Measurements from ENCODE around the gene RPN1.
"Not testable (repeated sequence)": the region's sequence is repeated elsewhere in the genome, so short reads cannot be mapped to it uniquely, and the experiment has no call there.

RPN1 gene

DNA sequence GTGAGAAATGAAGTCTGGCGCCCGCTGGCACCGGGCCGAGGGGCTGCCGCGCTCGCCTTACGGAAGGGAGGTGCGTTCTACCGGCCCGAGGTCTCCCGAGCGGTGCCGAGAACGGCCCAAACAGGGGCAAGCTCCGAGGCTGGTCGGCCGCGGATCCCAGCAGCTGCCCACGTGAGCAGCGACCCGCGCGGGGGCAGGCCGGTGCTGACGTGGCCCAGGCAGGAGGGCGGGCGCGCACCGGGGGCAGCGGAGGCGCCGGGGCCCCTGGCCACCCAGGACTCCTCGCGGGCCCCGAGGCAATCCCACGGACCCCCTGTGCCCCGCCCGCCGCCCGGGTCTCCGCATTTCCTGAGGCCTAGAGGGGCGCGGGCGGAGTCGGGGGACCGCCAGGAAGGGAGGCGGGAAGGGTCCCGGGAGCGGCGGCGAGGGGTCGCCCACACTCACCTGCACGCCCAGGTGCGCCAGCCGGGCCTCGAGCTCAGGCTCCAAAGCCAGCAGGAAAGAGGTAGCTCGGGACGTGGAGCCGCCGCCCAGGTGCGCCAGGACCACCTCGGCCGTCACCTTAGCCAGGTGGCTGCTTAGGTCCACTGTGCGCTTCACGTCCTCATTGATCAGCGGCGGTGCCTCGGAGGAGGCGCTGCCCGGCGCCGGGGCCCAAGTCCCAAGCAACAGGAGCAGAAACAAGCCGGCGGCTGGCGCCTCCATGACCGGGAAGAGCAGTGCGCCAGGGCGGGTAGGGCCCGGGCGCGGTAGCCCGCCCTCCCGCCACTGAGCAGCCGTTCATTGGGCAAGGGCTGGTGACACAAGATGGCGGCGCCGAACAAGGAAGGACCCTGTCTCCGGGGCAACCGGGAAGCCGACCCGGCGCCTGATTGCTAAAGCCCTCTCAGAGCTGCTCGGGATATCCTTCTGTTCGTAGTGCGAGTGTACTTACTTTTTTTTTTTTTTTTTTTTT is at the start of gene RPN1:
TSS of gene RPN1 (minus strand) at position 723 of the 955 bp plus-strand sequence. CDS start at position 705, 18 bp downstream.
- peak in 1 of 2 experiments; percentile 82 for DNase-seq

DNA sequence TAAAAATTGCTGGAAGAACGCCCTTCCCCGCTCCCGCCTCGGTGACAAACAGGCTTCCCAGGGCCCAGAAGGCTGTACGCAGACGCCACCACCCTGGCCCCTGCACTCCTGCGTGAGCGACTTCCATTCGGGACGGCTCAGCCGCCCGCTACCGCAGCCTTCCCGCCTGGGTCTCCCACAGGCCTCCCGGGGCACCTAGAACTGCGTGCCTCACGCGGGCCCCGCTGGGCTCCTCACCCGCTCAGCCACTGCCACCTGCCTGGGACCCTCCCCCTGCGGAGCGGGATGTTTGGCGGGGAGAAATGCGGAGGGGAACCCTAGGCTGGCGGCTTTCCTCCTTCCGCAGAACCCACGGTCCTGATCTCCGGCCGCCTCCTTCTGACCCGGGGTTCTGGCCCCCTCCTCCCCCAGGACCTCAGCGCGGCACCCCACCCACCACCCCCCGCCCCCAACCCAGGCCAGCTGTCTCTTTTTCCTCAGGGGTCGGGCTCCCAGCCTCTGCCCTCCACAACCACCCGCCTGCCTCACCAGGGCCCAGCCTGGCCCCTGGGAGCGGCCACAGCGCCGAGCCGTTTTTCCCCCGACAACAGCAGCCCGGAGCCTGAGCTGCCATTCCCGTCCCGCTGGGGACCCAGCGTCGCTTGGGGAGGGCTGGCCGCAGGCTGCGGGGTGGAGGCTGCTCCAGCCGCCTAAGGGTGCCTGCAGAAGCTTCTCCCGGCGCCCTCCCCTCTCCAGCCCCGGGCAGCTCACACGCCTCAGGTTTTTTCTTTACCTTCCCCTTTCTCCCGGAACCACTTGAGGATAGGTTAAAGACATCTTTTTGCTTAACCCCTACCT is 47.8 kb upstream of the RPN1 start:
- DNase-seq: peak in 1 of 2 experiments; percentile 7

DNA sequence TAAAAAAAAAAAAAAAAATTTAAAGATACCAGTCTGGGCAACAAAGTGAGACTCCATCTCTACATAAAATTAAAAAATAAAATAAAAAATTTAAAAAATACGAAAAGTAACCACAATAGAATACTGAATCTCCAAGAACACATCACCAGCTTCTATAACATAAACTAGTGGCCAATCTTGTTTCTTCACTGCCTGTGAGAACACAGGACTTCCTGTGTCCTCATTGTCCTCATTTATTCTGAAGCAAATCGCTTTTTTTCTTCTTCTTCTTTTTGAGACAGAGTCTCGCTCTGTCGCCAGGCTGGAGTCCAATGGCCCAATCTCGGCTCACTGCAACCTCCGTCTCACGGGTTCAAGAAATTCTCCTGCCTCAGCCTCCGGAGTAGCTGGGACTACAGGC is 46.7 kb upstream of the RPN1 start:
- no peak for DNase-seq

DNA sequence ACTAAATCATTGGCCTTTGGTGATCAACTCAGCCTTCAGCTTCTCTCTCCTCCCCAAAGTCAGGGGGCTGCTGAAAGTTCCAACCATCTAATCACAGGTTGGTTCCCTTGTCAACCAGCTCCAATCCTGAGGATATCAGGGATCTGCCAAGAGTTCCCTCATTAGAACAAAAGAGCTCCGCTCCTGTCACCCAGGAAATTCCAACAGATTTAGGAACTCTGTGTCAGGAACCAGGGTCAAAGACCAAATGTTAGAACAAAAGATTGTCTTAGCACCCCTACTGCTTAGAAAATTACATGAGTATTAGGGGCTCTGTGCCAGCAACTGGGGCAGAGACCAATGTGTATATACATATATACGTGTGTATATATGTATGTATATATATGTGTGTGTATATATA is 43.1 kb upstream of the RPN1 start:
- no peak for DNase-seq

DNA sequence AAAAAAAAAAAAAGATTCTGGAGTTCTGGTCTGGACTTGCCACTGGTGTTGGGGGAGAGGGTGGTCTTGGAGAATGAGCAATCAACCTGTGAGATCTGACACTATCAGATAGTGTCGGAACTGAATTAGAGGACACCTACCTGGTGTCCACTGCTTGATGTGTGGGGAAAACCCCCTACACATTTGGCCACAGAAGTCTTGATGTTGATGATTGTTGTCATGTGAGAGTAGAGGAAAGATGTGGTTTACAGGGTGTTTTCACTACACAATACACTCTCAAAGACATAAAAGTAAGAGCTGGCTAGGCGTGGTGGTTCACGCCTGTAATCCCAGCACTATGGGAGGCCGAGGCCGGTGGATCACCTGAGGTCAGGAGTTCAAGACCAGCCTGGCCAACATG is 38.4 kb upstream of the RPN1 start:
- DNase-seq: no peak

DNA sequence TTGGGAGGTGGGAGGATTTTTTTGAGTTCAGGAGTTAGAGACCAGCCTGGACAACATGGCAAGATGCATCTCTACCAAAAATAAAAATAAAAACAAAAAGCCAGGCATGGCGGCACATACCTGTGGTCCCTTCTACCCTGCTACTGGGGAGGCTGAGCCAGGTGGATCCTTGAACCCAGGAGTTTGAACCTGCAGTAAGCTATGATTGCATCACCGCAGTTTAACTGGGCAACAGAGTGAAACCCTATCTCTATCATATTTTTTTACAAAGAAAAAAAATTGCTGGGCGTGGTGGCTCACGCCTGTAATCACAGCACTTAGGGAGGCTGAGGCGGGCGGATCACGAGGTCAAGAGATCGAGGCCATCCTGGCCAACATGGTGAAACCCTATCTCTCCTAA is 35.8 kb upstream of the RPN1 start:
- no peak for DNase-seq

DNA sequence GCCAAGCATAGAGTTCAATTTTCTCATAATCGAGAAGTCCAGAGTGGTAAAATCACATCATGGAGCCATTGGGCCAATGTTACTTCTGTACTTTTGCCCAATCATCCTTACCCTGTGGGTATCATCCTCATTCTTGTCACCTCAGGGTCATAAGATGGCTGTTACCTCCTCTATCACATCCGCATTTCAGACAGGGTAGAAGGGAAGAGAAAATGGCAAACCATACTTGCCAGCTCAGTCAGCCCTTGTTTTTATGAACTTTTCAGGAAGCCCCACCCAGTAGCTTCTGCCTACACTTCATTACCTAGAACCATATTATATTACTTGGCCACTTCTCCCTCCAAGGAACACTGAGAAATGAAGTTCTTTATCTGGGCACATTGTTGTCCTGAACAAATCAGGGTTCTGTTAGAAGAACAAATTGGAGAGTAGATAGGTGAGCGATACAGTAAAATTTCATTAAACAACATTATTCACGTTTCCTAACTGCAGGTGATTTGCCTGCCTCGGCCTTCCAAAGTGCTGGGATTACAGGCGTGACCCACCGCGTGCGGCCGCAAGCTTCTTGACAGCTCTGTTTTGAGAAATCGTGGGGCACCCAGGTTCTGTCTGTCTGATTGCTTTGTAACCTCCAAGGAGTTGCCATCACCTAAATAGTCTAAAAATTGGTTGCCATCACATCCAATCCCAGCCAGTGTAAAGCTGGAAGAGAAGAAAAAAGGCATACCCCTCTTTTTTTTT is 34.5 kb upstream of the RPN1 start:
- DNase-seq: no peak

DNA sequence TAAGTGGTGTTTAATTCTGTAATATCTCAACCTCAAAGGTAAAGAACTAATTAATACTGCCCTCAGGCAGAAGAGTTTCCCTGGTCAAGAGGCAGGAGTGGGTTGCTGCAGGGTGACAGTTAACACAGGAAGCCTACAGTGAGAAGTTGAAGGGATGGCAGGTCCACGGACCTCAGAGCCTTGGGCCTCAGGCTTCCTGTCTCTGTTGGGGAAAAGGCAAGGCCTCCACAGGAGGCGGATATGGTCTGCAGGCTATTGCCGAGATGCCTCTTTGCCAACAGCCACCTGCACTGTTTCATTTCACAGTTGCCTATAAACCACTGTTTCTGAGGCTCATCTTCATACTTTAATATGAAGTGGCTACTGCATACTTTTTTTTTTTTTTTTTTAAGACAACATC is 33.3 kb upstream of the RPN1 start:
- no peak for DNase-seq

DNA sequence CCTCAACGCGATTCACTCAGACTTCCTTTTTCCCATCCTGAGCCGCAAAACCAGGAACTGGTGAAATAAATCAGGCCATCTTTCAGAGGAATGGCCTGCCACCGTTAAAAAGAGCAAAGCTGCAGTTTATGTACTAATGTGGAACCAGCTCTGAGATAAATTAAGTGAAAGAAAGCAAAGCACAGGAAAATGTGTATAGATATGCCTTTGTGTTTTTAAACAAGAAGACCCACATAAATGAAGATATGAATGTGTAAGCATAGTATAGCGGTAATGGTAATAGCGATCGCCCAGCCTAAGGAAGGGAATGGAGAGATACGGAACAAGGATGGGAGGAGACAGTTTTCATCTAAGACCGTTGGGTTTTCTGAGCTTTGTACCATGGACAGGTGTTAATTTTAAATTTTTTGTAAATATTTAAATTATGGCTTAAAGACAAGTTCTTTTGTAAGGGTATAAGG is 30.8 kb upstream of the RPN1 start:
- DNase-seq: peak in 1 of 2 experiments; percentile 6

DNA sequence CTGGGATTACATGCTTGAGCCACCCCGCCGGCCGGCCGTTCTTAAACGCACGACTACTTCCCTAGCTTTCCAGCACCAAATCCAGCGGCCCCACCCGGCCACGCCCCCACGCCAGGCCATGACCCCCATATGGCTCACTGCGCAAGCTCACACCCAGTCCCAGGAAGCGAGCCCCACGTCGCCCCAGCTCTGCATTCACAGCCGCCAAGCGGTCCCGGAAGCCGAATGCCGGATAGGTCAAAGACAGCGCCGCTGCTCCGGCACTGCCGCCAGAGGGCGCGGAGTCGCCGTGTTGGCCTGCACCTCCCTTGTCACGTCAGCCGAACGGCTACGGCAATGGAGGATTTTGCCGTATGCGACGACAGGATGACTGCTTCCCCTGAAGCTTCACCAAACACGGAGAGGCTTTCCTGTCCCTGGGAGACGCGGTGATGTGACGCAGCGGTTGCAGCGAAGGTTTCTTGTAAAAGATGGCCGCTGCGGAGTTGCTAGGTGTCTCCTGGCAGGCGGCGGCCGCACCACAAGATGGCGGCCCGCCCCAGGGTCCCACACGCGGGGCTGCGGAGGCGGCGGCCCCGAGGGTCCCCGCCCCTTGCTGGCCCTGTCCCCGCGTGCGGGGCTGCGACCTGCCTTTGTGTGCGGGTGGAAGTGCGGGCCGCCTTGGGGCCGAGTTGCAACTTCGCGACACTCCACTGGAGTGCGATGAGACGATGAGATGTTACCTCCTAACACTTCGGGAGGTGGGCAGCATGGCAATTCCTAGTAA is 30.2 kb upstream of the RPN1 start:
- peak; percentile 77 to 87 for DNase-seq

DNA sequence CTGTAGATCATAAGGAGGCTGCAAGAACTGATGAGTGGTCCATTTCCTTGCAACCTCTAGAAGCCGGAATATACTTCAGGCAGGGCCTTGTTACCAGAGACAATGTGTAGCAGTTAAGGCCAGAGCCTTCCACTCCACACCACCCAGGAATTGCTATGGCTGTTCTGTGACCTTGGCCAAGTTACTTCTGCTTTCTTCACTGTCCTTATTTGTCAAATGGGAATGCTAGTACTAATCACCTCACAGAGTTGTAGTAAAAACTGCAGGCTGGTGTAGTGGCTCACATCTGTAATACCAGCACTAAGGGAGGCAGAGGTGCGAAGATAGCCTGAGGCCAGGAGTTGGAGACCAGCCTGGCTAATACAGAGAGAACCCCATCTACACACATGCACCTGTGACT is 28.7 kb upstream of the RPN1 start:
- DNase-seq: no peak

DNA sequence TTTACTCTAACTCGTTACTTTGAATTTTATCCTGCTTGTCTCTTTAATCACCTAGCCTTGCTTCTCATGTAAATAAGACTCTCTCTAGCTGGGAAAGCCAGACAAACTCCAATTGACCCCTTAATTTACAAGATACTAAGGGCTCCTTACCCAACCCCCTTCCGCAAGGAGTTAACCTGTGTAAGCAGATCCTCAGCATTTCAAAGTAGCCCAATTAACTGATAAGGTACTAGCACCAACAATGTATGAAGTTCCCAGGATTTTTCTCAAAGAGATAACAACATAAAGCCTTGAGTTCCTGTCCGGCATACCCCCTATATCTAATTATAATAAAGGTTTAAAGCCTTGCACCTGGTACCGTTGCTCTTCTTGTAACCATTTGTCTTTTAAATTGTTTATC is 25.2 kb upstream of the RPN1 start:
- not testable (repeated sequence) for DNase-seq

DNA sequence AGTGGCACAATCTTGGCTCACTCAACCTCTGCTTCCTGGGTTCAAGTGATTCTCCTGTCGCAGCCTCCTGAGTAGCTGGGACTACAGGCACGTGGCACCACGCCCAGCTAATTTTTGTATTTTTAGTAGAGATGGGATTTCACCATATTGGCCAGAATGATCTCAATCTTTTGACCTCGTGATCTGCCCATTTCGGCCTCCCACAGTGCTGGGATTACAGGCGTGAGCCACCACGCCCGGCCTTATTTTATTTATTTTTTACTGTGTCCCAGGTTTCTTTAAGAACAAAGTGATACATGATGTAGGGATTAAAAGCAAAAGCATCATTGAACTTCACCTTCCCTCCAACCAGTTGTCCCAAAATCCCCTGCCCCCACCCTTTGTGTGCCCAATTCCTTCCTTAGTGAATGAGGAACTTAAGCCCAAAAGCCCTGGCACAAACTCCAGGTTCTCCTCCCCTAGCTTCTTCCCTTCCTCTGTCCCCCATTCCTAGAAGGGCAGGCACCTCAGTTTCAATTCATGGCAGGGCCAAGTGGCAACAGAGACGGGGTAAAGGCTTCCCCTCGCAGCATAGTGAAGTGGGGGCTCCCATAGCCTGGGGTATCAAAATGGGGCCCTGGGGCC is 23.7 kb upstream of the RPN1 start:
- no peak for DNase-seq

DNA sequence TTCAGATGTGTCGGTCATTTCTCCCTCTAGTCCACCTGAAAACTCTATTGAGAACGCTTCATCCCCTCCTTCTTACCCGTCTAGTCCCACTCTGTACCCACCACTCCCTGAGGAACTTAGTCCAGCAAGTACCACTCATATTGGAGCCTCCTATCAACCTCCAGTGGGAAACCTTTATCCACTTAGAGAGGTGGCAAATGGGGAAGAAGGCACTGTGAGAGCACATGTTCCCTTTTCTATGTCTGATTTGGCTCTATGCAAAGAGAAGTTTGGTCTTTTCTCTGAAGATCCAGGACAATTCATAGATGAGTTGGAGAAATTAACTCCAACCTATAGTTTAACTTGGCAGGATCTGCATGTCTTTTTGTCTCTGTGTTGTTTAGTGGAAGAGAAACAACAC is 17.0 kb upstream of the RPN1 start:
- no peak for DNase-seq

DNA sequence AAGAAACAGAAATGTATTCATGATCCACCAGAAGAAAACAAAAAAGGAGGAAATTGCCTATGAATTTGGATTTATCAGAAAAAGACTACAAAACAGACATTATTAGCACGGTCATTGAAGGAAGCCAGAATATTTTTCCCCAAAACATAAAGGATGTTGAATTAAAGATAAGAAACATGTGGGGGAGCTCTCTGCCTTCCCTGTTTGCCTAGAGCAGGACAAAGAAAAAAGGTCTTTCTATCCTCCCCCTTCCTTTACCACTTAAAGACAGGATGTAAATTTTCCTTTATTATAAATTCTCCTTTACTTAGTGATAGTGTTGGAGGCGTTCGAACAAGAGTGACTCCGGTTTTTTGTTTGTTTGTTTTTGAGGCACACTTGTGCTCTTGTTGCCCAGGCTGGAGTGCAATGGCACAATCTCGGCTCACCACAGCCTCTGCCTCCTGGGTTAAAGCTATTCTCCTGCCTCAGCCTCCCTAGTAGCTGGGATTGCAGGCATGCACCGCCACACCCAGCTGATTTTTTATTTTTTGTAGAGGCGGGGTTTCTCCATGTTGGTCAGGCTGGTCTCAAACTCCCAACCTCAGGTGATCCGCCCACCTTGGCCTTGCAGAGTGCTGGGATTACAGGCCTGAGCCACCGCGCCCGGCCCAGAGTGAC is 14.9 kb upstream of the RPN1 start:
- no peak for DNase-seq

DNA sequence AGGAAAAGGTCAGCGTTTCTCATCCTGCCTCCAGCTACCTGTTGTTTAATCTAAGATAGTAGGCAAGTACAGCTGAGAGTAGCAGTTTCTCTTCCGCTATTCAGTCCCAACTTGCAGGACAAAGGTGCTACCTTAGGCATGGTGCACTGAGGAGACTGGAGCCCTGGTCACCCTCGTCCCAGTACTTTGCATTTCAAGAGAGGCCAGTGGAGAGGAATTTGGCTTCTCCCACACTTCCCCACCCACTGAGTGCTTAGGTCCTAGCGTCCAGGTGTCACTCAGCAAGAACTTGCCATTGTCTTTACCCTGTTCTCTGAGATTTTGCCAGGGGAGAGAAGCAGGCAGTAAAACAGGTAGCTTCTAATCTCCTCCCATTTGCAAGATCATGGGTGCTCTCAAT is 12.5 kb upstream of the RPN1 start:
- no peak for DNase-seq

DNA sequence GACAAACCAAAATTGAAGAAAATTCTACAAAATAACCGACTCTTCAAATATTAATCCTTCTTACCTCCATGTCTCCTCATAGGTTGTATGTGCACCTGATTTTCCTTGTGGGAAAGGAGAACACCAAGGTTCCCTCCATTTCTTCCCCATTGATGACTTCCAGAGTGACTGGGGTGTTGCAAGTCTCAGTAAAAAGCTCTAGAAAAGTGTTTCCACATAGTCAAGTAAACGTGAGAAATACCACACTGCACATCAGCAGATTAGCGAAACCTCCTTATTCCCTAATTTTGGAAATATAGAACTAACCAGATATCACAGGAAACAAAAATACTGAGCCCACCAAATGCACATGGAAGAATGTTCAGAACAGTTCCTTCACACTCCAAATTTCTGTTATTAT is 4.9 kb upstream of the RPN1 start:
- no peak for DNase-seq

DNA sequence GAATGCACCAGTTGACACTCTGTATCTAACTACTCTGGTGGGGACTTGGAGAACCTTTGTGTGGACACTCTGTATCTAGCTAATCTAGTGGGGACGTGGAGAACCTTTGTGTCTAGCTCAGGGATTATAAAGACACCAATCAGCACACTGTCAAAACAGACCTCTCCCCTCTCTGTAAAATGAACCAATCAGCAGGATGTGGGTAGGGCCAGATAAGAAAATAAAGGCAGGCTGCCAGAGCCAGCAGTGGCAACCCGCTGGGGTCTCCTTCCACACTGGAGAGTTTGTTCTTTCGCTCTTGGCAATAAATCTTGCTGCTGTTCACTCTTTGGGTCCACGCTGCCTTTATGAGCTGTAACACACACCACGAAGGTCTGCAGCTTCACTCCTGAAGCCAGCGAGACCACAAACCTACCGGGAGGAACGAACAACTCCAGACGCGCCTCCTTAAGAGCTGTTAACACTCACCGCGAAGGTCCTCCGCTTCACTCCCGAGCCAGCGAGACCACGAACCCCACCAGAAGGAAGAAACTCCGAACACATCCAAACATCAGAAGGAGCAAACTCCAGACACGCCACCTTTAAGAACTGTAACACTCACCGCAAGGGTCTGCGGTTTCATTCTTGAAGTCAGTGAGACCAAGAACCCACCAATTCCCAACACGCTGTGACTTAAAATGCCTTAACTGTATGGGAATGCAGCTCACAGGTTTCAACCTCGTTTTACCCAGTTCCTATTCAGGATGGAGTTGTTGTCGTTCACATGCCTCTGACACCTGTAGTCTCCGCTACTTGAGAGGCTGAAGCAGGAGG is 3.6 kb upstream of the RPN1 start:
- not testable (repeated sequence) for DNase-seq

DNA sequence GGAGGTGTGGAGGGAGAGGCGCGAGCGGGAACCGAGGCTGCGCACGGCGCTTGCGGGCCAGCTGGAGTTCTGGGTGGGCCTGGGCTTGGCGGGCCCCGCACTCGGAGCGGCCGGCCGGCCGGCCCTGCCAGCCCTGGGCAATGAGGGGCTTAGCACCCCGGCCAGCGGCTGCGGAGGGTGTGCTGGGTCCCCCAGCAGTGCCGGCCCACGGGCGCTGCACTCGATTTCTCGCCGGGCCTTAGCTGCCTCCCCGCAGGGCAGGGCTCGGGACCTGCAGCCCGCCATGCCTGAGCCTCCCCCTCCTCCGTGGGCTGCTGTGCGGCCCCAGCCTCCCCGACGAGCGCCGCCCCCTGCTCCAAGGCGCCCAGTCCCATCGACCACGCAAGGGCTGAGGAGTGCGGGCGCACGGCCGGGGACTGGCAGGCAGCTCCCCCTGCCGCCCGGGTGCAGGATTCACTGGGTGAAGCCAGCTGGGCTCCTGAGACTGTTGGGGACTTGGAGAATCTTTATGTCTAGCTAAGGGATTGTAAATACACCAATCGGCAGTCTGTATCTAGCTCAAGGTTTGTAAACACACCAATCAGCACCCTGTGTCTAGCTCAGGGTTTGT is 2.9 kb upstream of the RPN1 start:
- not testable (repeated sequence) for DNase-seq
